HTERT RPE-1 (cell line): ENCODE data around the gene BEX2.
"Not testable (repeated sequence)": the region's sequence is repeated elsewhere in the genome, so short reads cannot be mapped to it uniquely, and the experiment has no call there.

Experiments used
- in situ Hi-C: fragments of 300-500 bp; cut with MboI; formaldehyde crosslinking; loops from 4 replicates; pipeline ENCODE4 v1.14.3; 2020; ENCODE audit warnings: low sequenced_read_pairs

Gene BEX2

GRCh38 chrX:103310555-103311398 is at the start of gene BEX2:
TSS of gene BEX2 (minus strand) at chrX:103310990. CDS start at chrX:103309976, 1,014 bp downstream.
- in situ Hi-C loops, result no loop called here

GRCh38 chrX:103360092-103360491 is 49.3 kb upstream of the BEX2 start:
- in situ Hi-C loops, result no loop called here

GRCh38 chrX:103359605-103360004 is 48.8 kb upstream of the BEX2 start:
- in situ Hi-C loops, result not testable (repeated sequence)

GRCh38 chrX:103357871-103358270 is 47.1 kb upstream of the BEX2 start:
- in situ Hi-C loops, result no loop called here

GRCh38 chrX:103356858-103357257 is 46.1 kb upstream of the BEX2 start:
- in situ Hi-C loops, result no loop called here

GRCh38 chrX:103356130-103356798 is 45.5 kb upstream of the BEX2 start, which contains the start of gene TCEAL9:
TSS of gene TCEAL9 (plus strand) at chrX:103356506. CDS start at chrX:103357685, 1,179 bp downstream.
- in situ Hi-C loops, result no loop called here

- in situ Hi-C loops, result no loop called here
Measured at GRCh38 chrX:103347682-103348397, 37.0 kb upstream of the BEX2 start.

- in situ Hi-C loops, result no loop called here
Measured at GRCh38 chrX:103344606-103345005, 33.8 kb upstream of the BEX2 start.

GRCh38 chrX:103343105-103343504 is 32.3 kb upstream of the BEX2 start:
- in situ Hi-C loops, result no loop called here

- in situ Hi-C loops, result no loop called here
Measured at GRCh38 chrX:103338663-103339062, 27.9 kb upstream of the BEX2 start.

- in situ Hi-C loops, result no loop called here
Measured at GRCh38 chrX:103330681-103331288, 20.0 kb upstream of the BEX2 start.

GRCh38 chrX:103329991-103330390 is 19.2 kb upstream of the BEX2 start, which contains the start of gene TCEAL7:
TSS of gene TCEAL7 (plus strand) at chrX:103330239. CDS start at chrX:103331404, 1,165 bp downstream.
- in situ Hi-C loops, result no loop called here

GRCh38 chrX:103311399-103311780 is 600 bp upstream of the BEX2 start:
- in situ Hi-C loops, result no loop called here

- in situ Hi-C loops, result no loop called here
Measured at GRCh38 chrX:103309860-103310554, 783 bp downstream of the BEX2 start.

GRCh38 chrX:103305666-103306065 is 5.1 kb downstream of the BEX2 start:
- in situ Hi-C loops, result not testable (repeated sequence)

GRCh38 chrX:103304705-103305104 is 6.1 kb downstream of the BEX2 start:
- in situ Hi-C loops, result no loop called here

GRCh38 chrX:103293118-103293517 is 17.7 kb downstream of the BEX2 start:
- in situ Hi-C loops, result no loop called here

GRCh38 chrX:103279624-103280023 is 31.2 kb downstream of the BEX2 start:
- in situ Hi-C loops, result no loop called here

GRCh38 chrX:103276581-103277002 is 34.2 kb downstream of the BEX2 start, which contains the start of gene TCEAL5:
TSS of gene TCEAL5 (minus strand) at chrX:103276750. CDS start at chrX:103274563, 2,187 bp downstream.
- in situ Hi-C loops, result no loop called here

- in situ Hi-C loops, result no loop called here
Measured at GRCh38 chrX:103275947-103276567, 34.7 kb downstream of the BEX2 start.
